ENCODE results near the gene MAPK7.

DNA sequence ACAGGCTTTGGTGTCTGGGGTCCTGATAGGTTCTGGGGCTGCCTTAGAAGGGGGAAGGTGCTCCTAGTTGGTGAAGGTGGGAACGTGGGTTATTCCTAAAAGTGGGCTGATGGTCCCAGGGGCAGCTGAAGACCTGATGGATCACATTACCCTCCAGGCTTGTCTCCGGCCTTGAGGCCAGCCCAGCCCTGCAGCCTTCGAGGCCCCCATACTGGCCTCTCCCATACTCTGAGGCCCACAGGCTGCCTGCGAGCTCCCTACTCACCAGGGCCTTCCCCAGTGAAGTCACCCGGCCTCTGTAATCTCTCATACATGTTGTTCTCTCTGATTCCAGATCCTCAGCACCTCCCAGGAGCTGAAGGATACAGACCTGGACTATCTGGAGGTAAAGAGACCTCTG lies 35.5 kb downstream of the MAPK7 start:
- TF ChIP-seq, protein P1, sequence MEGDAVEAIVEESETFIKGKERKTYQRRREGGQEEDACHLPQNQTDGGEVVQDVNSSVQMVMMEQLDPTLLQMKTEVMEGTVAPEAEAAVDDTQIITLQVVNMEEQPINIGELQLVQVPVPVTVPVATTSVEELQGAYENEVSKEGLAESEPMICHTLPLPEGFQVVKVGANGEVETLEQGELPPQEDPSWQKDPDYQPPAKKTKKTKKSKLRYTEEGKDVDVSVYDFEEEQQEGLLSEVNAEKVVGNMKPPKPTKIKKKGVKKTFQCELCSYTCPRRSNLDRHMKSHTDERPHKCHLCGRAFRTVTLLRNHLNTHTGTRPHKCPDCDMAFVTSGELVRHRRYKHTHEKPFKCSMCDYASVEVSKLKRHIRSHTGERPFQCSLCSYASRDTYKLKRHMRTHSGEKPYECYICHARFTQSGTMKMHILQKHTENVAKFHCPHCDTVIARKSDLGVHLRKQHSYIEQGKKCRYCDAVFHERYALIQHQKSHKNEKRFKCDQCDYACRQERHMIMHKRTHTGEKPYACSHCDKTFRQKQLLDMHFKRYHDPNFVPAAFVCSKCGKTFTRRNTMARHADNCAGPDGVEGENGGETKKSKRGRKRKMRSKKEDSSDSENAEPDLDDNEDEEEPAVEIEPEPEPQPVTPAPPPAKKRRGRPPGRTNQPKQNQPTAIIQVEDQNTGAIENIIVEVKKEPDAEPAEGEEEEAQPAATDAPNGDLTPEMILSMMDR (IDR thresholded peaks at IDR 0.05 in 4 of 5, conservative IDR thresholded peaks at IDR 0.05 in 1 of 5), result no peak
- no peak for TF ChIP-seq POLR2A (IDR thresholded peaks at IDR 0.05)

Data from gastrocnemius medialis (tissue), 4 donors.